H1 (cell line): ENCODE measurements around the gene DNAAF5. TPM values are rescaled to one million over a fixed set of nuclear protein-coding genes. Genes with fewer than 3 reads are reported as not detected.

Source experiments
- BACH1 ChIP-seq: IDR thresholded peaks from 2 replicates; pipeline ENCODE4 v1.6.1; 2012; ENCODE audit warnings: low read length, improper control_type of control experiment
- KDM1A ChIP-seq: fragments of 200-600, 300-600 bp; sonication (generic); IDR thresholded peaks from 2 replicates; pipeline ENCODE4 v1.7.1; 2016; ENCODE audit warnings: mild to moderate bottlenecking, low read length, borderline replicate concordance
- MAFK ChIP-seq: IDR thresholded peaks from 2 replicates; pipeline ENCODE4 v1.6.1; 2012; ENCODE audit warnings: low read depth, mild to moderate bottlenecking, improper control_type of control experiment, low read length
- POU5F1 ChIP-seq: IDR thresholded peaks from 2 replicates; pipeline ENCODE4 v1.6.1; 2011; ENCODE audit warnings: low read depth, mild to moderate bottlenecking, low read length, moderate library complexity
- RBBP5 ChIP-seq: IDR thresholded peaks from 2 replicates; pipeline ENCODE4 v1.7.1; 2012; ENCODE audit warnings: low read depth, mild to moderate bottlenecking, inconsistent platforms, low read length, moderate library complexity, borderline replicate concordance
- SUZ12 ChIP-seq: fragments of 200-600 bp; sonication (generic); IDR thresholded peaks from 2 replicates; pipeline ENCODE4 v1.6.1; 2012; ENCODE audit warnings: mild to moderate bottlenecking, inconsistent platforms, low read length, moderate library complexity, mixed read lengths
- ZNF274 ChIP-seq: IDR thresholded peaks from 2 replicates; pipeline ENCODE4 v1.7.0; 2012; ENCODE audit warnings: low read length, borderline replicate concordance; ENCODE audit errors: extremely low read depth
- polyA plus RNA-seq, 7 experiments: library from polyadenylated mRNA; depleted of rRNA in 3 of 7; stranded (reverse) in 5 of 7; unstranded in 2 of 7; fragments of >200 nt in 5 of 7; fragments of 200-250 nt in 2 of 7; gene quantifications; 1 replicate in 5 of 7; 2 replicates in 1 of 7; 4 replicates in 1 of 7; pipeline versions ENCODE4 v1.2.1 to v1.2.3, GENCODE V29; 2011 to 2013; ENCODE audit warnings: missing spikeins in 2 of 7, mixed read lengths in 2 of 7
- total RNA-seq: library from RNA; stranded (reverse); fragmentation: NEBNext Ultra II Directional; extraction: Animal tissue kit (Norgen Biotek cat#: 25700); gene quantifications from 2 replicates; pipeline ENCODE4 v1.2.1, GENCODE V29; 2021

Gene DNAAF5
- total and polyA plus RNA-seq, 2 of the 8 experiments (the other 6 are each of a cell fraction or from before 2014, with no cell fraction given), result 55.1 to 95.9 TPM

DNA sequence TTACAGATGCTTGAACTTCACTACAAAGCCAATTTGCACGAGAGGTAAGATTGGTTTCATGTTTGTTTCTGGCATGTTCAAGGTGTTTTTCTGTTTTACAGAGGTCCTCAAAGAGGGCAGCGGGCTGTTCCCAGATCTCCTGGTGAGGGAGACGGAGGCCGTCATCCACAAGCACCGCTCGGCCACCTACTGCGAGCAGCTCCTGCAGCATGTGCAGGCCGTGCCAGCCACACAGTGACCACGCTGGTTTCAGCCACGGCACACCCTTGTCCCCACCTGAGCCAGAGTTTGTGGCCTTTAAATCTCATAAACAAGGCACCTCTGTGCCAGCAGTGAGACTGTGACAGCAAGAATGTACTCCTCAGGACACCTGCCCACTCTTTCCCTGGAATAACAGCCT is 58.9 kb downstream of the DNAAF5 start (continued):
- TF ChIP-seq RBBP5, result no peak
- no peak for TF ChIP-seq MAFK
- no peak for TF ChIP-seq KDM1A
- TF ChIP-seq ZNF274, result no peak
- TF ChIP-seq BACH1, result no peak
- TF ChIP-seq POU5F1, result no peak
- no peak for TF ChIP-seq SUZ12
